Nephron progenitor cell (in vitro differentiated cells): ENCODE measurements around the gene ITGB3.
A peak's percentile ranks its signal among the peaks of the same experiment; 100 is the strongest.

ENCODE experiments used
- DNase-seq: peaks from one replicate; pipeline ENCODE4 v3.0.0; 2021
- H3K27ac Mint-ChIP-seq: 2 replicates; pipeline ENCODE4 v1.8.0; 2021; ENCODE audit warnings: mild to moderate bottlenecking, moderate library complexity, mixed read lengths
- H3K27me3 Mint-ChIP-seq: 2 replicates; pipeline ENCODE4 v1.8.0; 2021; ENCODE audit warnings: mild to moderate bottlenecking, low read depth, mixed read lengths; ENCODE audit not compliant: poor library complexity
- H3K36me3 Mint-ChIP-seq: 2 replicates; pipeline ENCODE4 v1.8.0; 2021; ENCODE audit warnings: low read depth, mixed read lengths
- H3K4me1 Mint-ChIP-seq: 2 replicates; pipeline ENCODE4 v1.8.0; 2021; ENCODE audit warnings: mixed read lengths
- H3K4me3 Mint-ChIP-seq: 2 replicates; pipeline ENCODE4 v1.8.0; 2021; ENCODE audit warnings: mild to moderate bottlenecking, moderate library complexity, mixed read lengths
- H3K9me3 Mint-ChIP-seq: 2 replicates; pipeline ENCODE4 v1.8.0; 2021; ENCODE audit warnings: mild to moderate bottlenecking, moderate library complexity, mixed read lengths
- TF ChIP-seq, protein P1 (sequence below): fragments of 200-600 bp; sonication (generic); IDR thresholded peaks from 2 replicates; pipeline ENCODE4 v1.5.0; 2021; ENCODE audit warnings: antibody characterized with exemption

The ITGB3 gene

DNA sequence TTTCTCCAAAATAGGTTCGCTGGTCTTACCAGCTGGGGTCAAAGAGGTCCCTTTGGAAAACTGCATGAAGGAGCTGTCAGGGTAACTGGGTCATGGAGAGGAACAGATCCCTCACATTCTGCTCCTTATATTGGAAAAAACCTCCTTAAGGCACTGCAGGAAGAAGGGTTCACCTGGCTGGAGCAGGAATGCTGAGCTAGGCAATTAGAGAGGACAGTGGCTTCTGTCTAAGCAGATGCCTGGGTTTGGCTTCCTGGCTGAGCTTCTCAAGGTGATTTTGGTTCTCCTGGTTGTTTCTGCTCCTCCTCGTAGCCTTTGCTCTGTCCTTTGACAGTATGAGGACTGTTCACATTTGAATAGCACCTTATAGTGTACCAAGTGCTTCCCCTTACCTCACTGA lies 19.6 kb downstream of the ITGB3 start:
- TF ChIP-seq, protein P1, sequence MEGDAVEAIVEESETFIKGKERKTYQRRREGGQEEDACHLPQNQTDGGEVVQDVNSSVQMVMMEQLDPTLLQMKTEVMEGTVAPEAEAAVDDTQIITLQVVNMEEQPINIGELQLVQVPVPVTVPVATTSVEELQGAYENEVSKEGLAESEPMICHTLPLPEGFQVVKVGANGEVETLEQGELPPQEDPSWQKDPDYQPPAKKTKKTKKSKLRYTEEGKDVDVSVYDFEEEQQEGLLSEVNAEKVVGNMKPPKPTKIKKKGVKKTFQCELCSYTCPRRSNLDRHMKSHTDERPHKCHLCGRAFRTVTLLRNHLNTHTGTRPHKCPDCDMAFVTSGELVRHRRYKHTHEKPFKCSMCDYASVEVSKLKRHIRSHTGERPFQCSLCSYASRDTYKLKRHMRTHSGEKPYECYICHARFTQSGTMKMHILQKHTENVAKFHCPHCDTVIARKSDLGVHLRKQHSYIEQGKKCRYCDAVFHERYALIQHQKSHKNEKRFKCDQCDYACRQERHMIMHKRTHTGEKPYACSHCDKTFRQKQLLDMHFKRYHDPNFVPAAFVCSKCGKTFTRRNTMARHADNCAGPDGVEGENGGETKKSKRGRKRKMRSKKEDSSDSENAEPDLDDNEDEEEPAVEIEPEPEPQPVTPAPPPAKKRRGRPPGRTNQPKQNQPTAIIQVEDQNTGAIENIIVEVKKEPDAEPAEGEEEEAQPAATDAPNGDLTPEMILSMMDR, result no peak
- Mint-ChIP-seq H3K27me3 (peaks cover 4% of the 10 kb centered on the region), H3K27ac (no peak overlapping the region), H3K36me3 (peaks cover 4% of the 10 kb centered on the region), H3K4me3 (no peak overlapping the region), H3K4me1 (peaks cover 42% of the 10 kb centered on the region), H3K9me3 (peaks cover 15% of the 10 kb centered on the region)
- no peak for DNase-seq

GRCh38 chr17:47274319-47275069 lies 20.9 kb downstream of the ITGB3 start:
- peaks cover 9% of the 10 kb centered on the region for H3K27me3 Mint-ChIP-seq
- H3K4me3 Mint-ChIP-seq, result no peak overlapping the region
- H3K9me3 Mint-ChIP-seq, result peaks cover 9% of the 10 kb centered on the region
- H3K36me3 Mint-ChIP-seq, result peaks cover under 1% of the 10 kb centered on the region
- no peak overlapping the region for H3K27ac Mint-ChIP-seq
- peaks cover 52% of the 10 kb centered on the region for H3K4me1 Mint-ChIP-seq
- no peak for DNase-seq
- TF ChIP-seq, protein P1, result no peak

- no peaks in the 10 kb centered on the region for H3K36me3 Mint-ChIP-seq
- TF ChIP-seq, protein P1, result no peak
- H3K27me3 Mint-ChIP-seq, result peaks cover 9% of the 10 kb centered on the region
- H3K9me3 Mint-ChIP-seq, result peaks cover 3% of the 10 kb centered on the region
- peaks cover 60% of the 10 kb centered on the region for H3K4me1 Mint-ChIP-seq
- DNase-seq, result peak; percentile 77
- H3K27ac Mint-ChIP-seq, result peak overlapping the region; percentile 80
- H3K4me3 Mint-ChIP-seq, result peak overlapping the region; percentile 50
Measured at GRCh38 chr17:47275245-47275984, 21.8 kb downstream of the ITGB3 start.

- TF ChIP-seq, protein P1, result no peak
- Mint-ChIP-seq H3K36me3 (no peaks in the 10 kb centered on the region), H3K27me3 (peaks cover 5% of the 10 kb centered on the region), H3K27ac (peak overlapping the region; percentile 80), H3K9me3 (no peaks in the 10 kb centered on the region), H3K4me3 (no peak overlapping the region), H3K4me1 (peaks cover 65% of the 10 kb centered on the region)
- DNase-seq, result no peak
Measured at GRCh38 chr17:47276444-47276843, 22.8 kb downstream of the ITGB3 start.

- no peaks in the 10 kb centered on the region for H3K9me3 Mint-ChIP-seq
- peak; percentile 39 for DNase-seq
- H3K4me1 Mint-ChIP-seq, result peaks cover 65% of the 10 kb centered on the region
- TF ChIP-seq, protein P1, result no peak
- peaks cover 5% of the 10 kb centered on the region for H3K27me3 Mint-ChIP-seq
- H3K27ac Mint-ChIP-seq, result no peak overlapping the region
- H3K4me3 Mint-ChIP-seq, result no peak overlapping the region
- no peaks in the 10 kb centered on the region for H3K36me3 Mint-ChIP-seq
Measured at GRCh38 chr17:47276868-47277267, 23.2 kb downstream of the ITGB3 start.
